HCT116 (cell line): ENCODE measurements around the gene CCDC146.

Experiments used
- CTCF ChIP-seq, 3 experiments: fragments of 200-600 bp in 1 of 3; sonication (generic) in 1 of 3; IDR thresholded peaks in 2 of 3; conservative IDR thresholded peaks in 1 of 3; 2 replicates each; pipeline ENCODE4 v1.5.1; 2012 to 2017; ENCODE audit warnings: low read depth in 2 of 3, low read length in 2 of 3, antibody characterized with exemption in 1 of 3, borderline replicate concordance in 1 of 3, control low read depth in 1 of 3, mild to moderate bottlenecking in 1 of 3, mixed read lengths in 1 of 3, mixed run types in 1 of 3, moderate library complexity in 1 of 3; ENCODE audit not compliant: insufficient read depth in 1 of 3
- EGR1 ChIP-seq: IDR thresholded peaks from 2 replicates; pipeline ENCODE4 v1.6.1; 2012; ENCODE audit warnings: low read depth
- POLR2AphosphoS5 ChIP-seq: IDR thresholded peaks from 2 replicates; pipeline ENCODE4 v1.6.1; 2011; ENCODE audit warnings: mild to moderate bottlenecking, low read depth, low read length, moderate library complexity
- SIN3A ChIP-seq: IDR thresholded peaks from 2 replicates; pipeline ENCODE4 v1.6.1; 2012; ENCODE audit warnings: low read depth

- TF ChIP-seq EGR1: no peak
- TF ChIP-seq CTCF (IDR thresholded peaks at IDR 0.05 in 2 of 3, conservative IDR thresholded peaks at IDR 0.05 in 1 of 3; ENCODE audit: borderline replicate concordance in 1 of 3, insufficient read depth in 1 of 3, low read depth in 2 of 3, low read length in 2 of 3): no peak
- TF ChIP-seq SIN3A: no peak
- no peak for TF ChIP-seq POLR2AphosphoS5
Observed at GRCh38 chr7:77338883-77339629, 216.6 kb downstream of the CCDC146 start.
